HCT116 (cell line): ENCODE measurements around the gene CD8A. TPM values are rescaled to one million over a fixed set of nuclear protein-coding genes. Genes with fewer than 3 reads are reported as not detected.

Experiments used
- ATAC-seq: fragments of 200-7000 bp; cut with Tn5 transposase; 2 replicates; pipeline ENCODE4 v1.9.1; 2020; ENCODE audit warnings: mild to moderate bottlenecking, moderate library complexity
- BruUV-seq: library from RNA; stranded (reverse); fragments of 400-500 nt; replicated peaks from 2 replicates; lab custom pipeline; 2021; lab: Mats Ljungman, UMichigan
- CTCF ChIA-PET: fragments of 300-600 bp; sonication (Branson Sonifier 250); formaldehyde crosslinking; loops from one replicate; lab custom pipeline; 2021; ENCODE audit warnings: antibody characterized with exemption; lab: Charles Lee
- POLR2A ChIA-PET: fragments of 300-600, 350-600 bp; sonication (Branson Sonifier 250); formaldehyde crosslinking; loops from one replicate; lab custom pipeline; 2021; ENCODE audit warnings: antibody characterized with exemption; lab: Charles Lee
- RAD21 ChIA-PET, 2 experiments: fragments of 300-600 bp; sonication (Branson Sonifier 250); formaldehyde crosslinking; loops; one replicate each; lab custom pipeline; 2023; ENCODE audit warnings: low total read pairs in 2 of 2; ENCODE audit not compliant: uncharacterized antibody in 2 of 2, unreplicated experiment in 2 of 2, low non-redundant PET in 1 of 2; lab: Charles Lee
- DNase-seq: peaks from one replicate; pipeline ENCODE4 v3.0.0-alpha.2; 2010; ENCODE audit warnings: low read depth, low spot score
- H2AFZ ChIP-seq: fragments of 200-600 bp; shearing (Covaris generic), sonication (generic); 2 replicates; pipeline ENCODE4 v1.6.1; 2017; ENCODE audit warnings: low read depth, mixed run types, mixed read lengths, antibody characterized with exemption, low read length; ENCODE audit not compliant: poor library complexity, severe bottlenecking
- H3K27ac ChIP-seq: 2 replicates; pipeline ENCODE4 v1.5.1; 2012; ENCODE audit warnings: low read depth, low read length
- H3K27me3 ChIP-seq: fragments of 200-600 bp; sonication (generic); 2 replicates; pipeline ENCODE4 v1.6.1; 2016; ENCODE audit warnings: mixed run types, low read length, mixed read lengths; ENCODE audit not compliant: insufficient read depth
- H3K36me3 ChIP-seq, 2 experiments: fragments of 200-500 bp in 1 of 2; fragments of 200-600 bp in 1 of 2; sonication (Bioruptor generic) in 1 of 2; sonication (generic) in 1 of 2; 2 replicates each; pipeline versions ENCODE4 v1.5.1 to v1.6.1; 2014 to 2016; ENCODE audit warnings: low read length in 2 of 2, inconsistent platforms in 1 of 2, mixed read lengths in 1 of 2, mixed run types in 1 of 2; ENCODE audit not compliant: insufficient read depth in 2 of 2, control insufficient read depth in 1 of 2
- H3K4me1 ChIP-seq, 2 experiments: fragments of 200-600 bp in 1 of 2; sonication (generic) in 1 of 2; 2 replicates each; pipeline versions ENCODE4 v1.5.1 to v1.6.1; 2012 to 2017; ENCODE audit warnings: low read length in 2 of 2, inconsistent platforms in 1 of 2, mild to moderate bottlenecking in 1 of 2, mixed read lengths in 1 of 2, mixed run types in 1 of 2, moderate library complexity in 1 of 2; ENCODE audit not compliant: insufficient read depth in 2 of 2, control insufficient read depth in 1 of 2
- H3K4me2 ChIP-seq: fragments of 200-600 bp; sonication (generic); 2 replicates; pipeline ENCODE4 v1.6.1; 2017; ENCODE audit warnings: mixed run types, low read length, mixed read lengths
- H3K4me3 ChIP-seq, 2 experiments: fragments of 200-600 bp in 1 of 2; sonication (generic) in 1 of 2; replicated peaks in 1 of 2; 2 replicates each; pipeline ENCODE4 v1.5.1; 2011 to 2016; ENCODE audit warnings: low read length in 2 of 2, control low read depth in 1 of 2, low read depth in 1 of 2, mild to moderate bottlenecking in 1 of 2, mixed read lengths in 1 of 2, mixed run types in 1 of 2
- H3K79me2 ChIP-seq: fragments of 200-600 bp; sonication (generic); 2 replicates; pipeline ENCODE4 v1.6.1; 2017; ENCODE audit warnings: mild to moderate bottlenecking, mixed run types, low read length, moderate library complexity, mixed read lengths; ENCODE audit not compliant: insufficient read depth
- H3K9ac ChIP-seq: fragments of 200-600 bp; sonication (generic); 2 replicates; pipeline ENCODE4 v1.6.1; 2016; ENCODE audit warnings: low read length, mixed read lengths
- H3K9me2 ChIP-seq: fragments of 200-600 bp; sonication (generic), shearing (Covaris generic); 2 replicates; pipeline ENCODE4 v1.6.1; 2017; ENCODE audit warnings: mixed run types, mild to moderate bottlenecking, moderate library complexity; ENCODE audit not compliant: insufficient read depth
- H3K9me3 ChIP-seq, 2 experiments: fragments of 200-500 bp in 1 of 2; fragments of 200-600 bp in 1 of 2; sonication (Bioruptor generic) in 1 of 2; sonication (generic) in 1 of 2; 2 replicates each; pipeline ENCODE4 v1.6.1; 2014 to 2017; ENCODE audit warnings: low read length in 2 of 2, mixed read lengths in 2 of 2, inconsistent platforms in 1 of 2, low read depth in 1 of 2, mild to moderate bottlenecking in 1 of 2, mixed run types in 1 of 2, moderate library complexity in 1 of 2; ENCODE audit not compliant: control insufficient read depth in 1 of 2, insufficient read depth in 1 of 2
- H4K20me1 ChIP-seq: fragments of 200-600 bp; sonication (generic), shearing (Covaris generic); 2 replicates; pipeline ENCODE4 v1.6.1; 2017; ENCODE audit warnings: mixed run types, mild to moderate bottlenecking, moderate library complexity; ENCODE audit not compliant: insufficient read depth
- CBX3 ChIP-seq: IDR thresholded peaks from 2 replicates; pipeline ENCODE4 v1.6.1; 2012; ENCODE audit warnings: low read depth
- CEBPB ChIP-seq: IDR thresholded peaks from 2 replicates; pipeline ENCODE4 v1.6.1; 2012; ENCODE audit warnings: low read depth
- EGR1 ChIP-seq: IDR thresholded peaks from 2 replicates; pipeline ENCODE4 v1.6.1; 2012; ENCODE audit warnings: low read depth
- ELF1 ChIP-seq: IDR thresholded peaks from 2 replicates; pipeline ENCODE4 v1.6.1; 2012; ENCODE audit warnings: low read depth, borderline replicate concordance
- EZH2phosphoT487 ChIP-seq: fragments of 200-600 bp; IDR thresholded peaks from 2 replicates; pipeline ENCODE4 v1.6.1; 2018; ENCODE audit warnings: antibody characterized with exemption, borderline replicate concordance
- FOSL1 ChIP-seq: IDR thresholded peaks from 2 replicates; pipeline ENCODE4 v1.6.1; 2012; ENCODE audit warnings: low read depth
- JUND ChIP-seq: IDR thresholded peaks from 2 replicates; pipeline ENCODE4 v1.6.1; 2012
- POLR2A ChIP-seq: IDR thresholded peaks from 2 replicates; pipeline ENCODE4 v1.7.0; 2011; ENCODE audit warnings: borderline replicate concordance; ENCODE audit not compliant: insufficient read depth, insufficient read length; ENCODE audit errors: extremely low read depth
- SIN3A ChIP-seq: IDR thresholded peaks from 2 replicates; pipeline ENCODE4 v1.6.1; 2012; ENCODE audit warnings: low read depth
- SP1 ChIP-seq: IDR thresholded peaks from 2 replicates; pipeline ENCODE4 v1.6.1; 2012; ENCODE audit warnings: low read depth
- SRF ChIP-seq: IDR thresholded peaks from 2 replicates; pipeline ENCODE4 v1.6.1; 2012; ENCODE audit warnings: low read depth
- TCF7L2 ChIP-seq: IDR thresholded peaks from 2 replicates; pipeline ENCODE4 v1.7.0; 2011; ENCODE audit warnings: borderline replicate concordance, inconsistent platforms; ENCODE audit not compliant: insufficient read depth, insufficient read length; ENCODE audit errors: extremely low read depth
- ZBTB33 ChIP-seq: IDR thresholded peaks from 2 replicates; pipeline ENCODE4 v1.6.1; 2011; ENCODE audit warnings: mild to moderate bottlenecking, low read length, moderate library complexity; ENCODE audit not compliant: insufficient replicate concordance; ENCODE audit errors: extremely low read depth
- ZFX ChIP-seq: fragments of 450-650 bp; IDR thresholded peaks from 2 replicates; pipeline ENCODE4 v1.6.1; 2017
- intact Hi-C: fragments of 100-400 bp; cut with micrococcal nuclease; formaldehyde crosslinking; loops from 2 replicates; pipeline ENCODE4 v1.10.0; 2022
- total RNA-seq: library from RNA; stranded (reverse); gene quantifications from one replicate; pipeline ENCODE4 v1.2.1, GENCODE V29; 2021; ENCODE audit not compliant: unreplicated experiment
- TF ChIP-seq, protein P1 (sequence below), 3 experiments: fragments of 200-600 bp in 1 of 3; sonication (generic) in 1 of 3; IDR thresholded peaks in 2 of 3; conservative IDR thresholded peaks in 1 of 3; 2 replicates each; pipeline ENCODE4 v1.5.1; 2012 to 2017; ENCODE audit warnings: low read depth in 2 of 3, low read length in 2 of 3, antibody characterized with exemption in 1 of 3, borderline replicate concordance in 1 of 3, control low read depth in 1 of 3, mild to moderate bottlenecking in 1 of 3, mixed read lengths in 1 of 3, mixed run types in 1 of 3, moderate library complexity in 1 of 3; ENCODE audit not compliant: insufficient read depth in 1 of 3
- TF ChIP-seq, protein P2 (sequence below): IDR thresholded peaks from 2 replicates; pipeline ENCODE4 v1.6.1; 2012
- TF ChIP-seq, protein P3 (sequence below): IDR thresholded peaks from 2 replicates; pipeline ENCODE4 v1.6.1; 2012

CD8A gene
- total RNA-seq, 1 experiment from 2014 or later, result 0.76 TPM

DNA sequence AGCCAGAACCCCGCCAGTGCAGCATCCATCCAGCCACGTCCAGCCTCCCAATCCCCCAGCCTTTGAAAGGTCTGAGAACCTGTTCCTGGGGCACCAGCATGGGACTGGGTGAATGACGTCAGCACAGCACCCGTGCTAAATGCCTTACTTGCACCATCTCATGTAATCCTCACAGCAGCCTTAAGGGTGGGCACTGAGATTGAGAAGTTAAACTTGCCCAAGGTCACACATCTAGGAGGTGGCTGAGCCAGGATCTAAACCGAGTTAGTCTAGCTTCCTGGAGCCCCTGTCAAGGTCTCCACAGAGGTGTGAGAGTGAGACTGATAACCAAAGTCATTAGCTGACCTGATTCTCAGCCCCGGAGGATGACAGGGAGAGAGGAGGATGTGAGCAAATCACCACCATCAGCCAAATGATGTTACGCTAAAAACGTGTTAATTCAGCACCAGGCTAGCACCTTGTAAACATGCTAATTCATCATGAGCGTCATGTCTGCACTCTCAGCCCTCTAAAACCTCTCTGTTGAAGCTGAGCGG lies 4.6 kb downstream of the CD8A start:
- Histone ChIP-seq H2AFZ (no peak overlapping the region), H3K9ac (no peak overlapping the region), H3K27ac (no peak overlapping the region), H3K4me1 (no peaks in the 10 kb centered on the region), H3K4me2 (no peak overlapping the region), H3K79me2 (no peaks in the 10 kb centered on the region), H3K9me3 (no peaks in the 10 kb centered on the region), H3K36me3 (no peaks in the 10 kb centered on the region), H3K4me3 (no peak overlapping the region), H3K9me2 (no peaks in the 10 kb centered on the region), H3K27me3 (no peaks in the 10 kb centered on the region), H4K20me1 (no peaks in the 10 kb centered on the region)
- no peak for ATAC-seq
- DNase-seq, result no peak
- TF ChIP-seq EZH2phosphoT487 (no peak), JUND (no peak), SRF (no peak), EGR1 (no peak), ZFX (no peak), CEBPB (no peak), CBX3 (no peak), POLR2A (no peak)
- TF ChIP-seq, protein P1, sequence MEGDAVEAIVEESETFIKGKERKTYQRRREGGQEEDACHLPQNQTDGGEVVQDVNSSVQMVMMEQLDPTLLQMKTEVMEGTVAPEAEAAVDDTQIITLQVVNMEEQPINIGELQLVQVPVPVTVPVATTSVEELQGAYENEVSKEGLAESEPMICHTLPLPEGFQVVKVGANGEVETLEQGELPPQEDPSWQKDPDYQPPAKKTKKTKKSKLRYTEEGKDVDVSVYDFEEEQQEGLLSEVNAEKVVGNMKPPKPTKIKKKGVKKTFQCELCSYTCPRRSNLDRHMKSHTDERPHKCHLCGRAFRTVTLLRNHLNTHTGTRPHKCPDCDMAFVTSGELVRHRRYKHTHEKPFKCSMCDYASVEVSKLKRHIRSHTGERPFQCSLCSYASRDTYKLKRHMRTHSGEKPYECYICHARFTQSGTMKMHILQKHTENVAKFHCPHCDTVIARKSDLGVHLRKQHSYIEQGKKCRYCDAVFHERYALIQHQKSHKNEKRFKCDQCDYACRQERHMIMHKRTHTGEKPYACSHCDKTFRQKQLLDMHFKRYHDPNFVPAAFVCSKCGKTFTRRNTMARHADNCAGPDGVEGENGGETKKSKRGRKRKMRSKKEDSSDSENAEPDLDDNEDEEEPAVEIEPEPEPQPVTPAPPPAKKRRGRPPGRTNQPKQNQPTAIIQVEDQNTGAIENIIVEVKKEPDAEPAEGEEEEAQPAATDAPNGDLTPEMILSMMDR (IDR thresholded peaks at IDR 0.05 in 2 of 3, conservative IDR thresholded peaks at IDR 0.05 in 1 of 3; ENCODE audit: borderline replicate concordance in 1 of 3, insufficient read depth in 1 of 3, low read depth in 2 of 3, low read length in 2 of 3), result no peak
- TF ChIP-seq, protein P2, sequence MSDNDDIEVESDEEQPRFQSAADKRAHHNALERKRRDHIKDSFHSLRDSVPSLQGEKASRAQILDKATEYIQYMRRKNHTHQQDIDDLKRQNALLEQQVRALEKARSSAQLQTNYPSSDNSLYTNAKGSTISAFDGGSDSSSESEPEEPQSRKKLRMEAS, result no peak
- no TSS peak for BruUV-seq
- intact Hi-C loops, result no loop called here
- RAD21 ChIA-PET, result no interaction called here
- CTCF ChIA-PET, result interaction anchor here (0.7 kb wide), 1 partner anchor 13 kb away, joined by 3 read pairs; no protein-coding TSS in a partner anchor
- POLR2A ChIA-PET, result no interaction called here

GRCh38 chr2:86785456-86785855 lies 5.3 kb downstream of the CD8A start:
- Histone ChIP-seq H3K27me3 (no peaks in the 10 kb centered on the region), H3K9ac (no peak overlapping the region), H3K9me3 (no peaks in the 10 kb centered on the region), H3K4me2 (no peak overlapping the region), H3K9me2 (no peaks in the 10 kb centered on the region), H3K27ac (no peak overlapping the region), H2AFZ (no peak overlapping the region), H3K79me2 (no peaks in the 10 kb centered on the region), H3K36me3 (no peaks in the 10 kb centered on the region), H4K20me1 (no peaks in the 10 kb centered on the region), H3K4me1 (no peaks in the 10 kb centered on the region), H3K4me3 (no peak overlapping the region)
- ATAC-seq (no peak), DNase-seq (no peak)
- ChIA-PET CTCF (no interaction called here), RAD21 (no interaction called here), POLR2A (no interaction called here)
- no TSS peak for BruUV-seq
- intact Hi-C loops, result no loop called here
- TF ChIP-seq EGR1 (no peak), CBX3 (no peak), ZBTB33 (no peak), SIN3A (no peak), SP1 (no peak), JUND (no peak), EZH2phosphoT487 (no peak), ELF1 (no peak), SRF (no peak), CEBPB (no peak), FOSL1 (no peak), TCF7L2 (no peak), ZFX (no peak)
- TF ChIP-seq, protein P3, sequence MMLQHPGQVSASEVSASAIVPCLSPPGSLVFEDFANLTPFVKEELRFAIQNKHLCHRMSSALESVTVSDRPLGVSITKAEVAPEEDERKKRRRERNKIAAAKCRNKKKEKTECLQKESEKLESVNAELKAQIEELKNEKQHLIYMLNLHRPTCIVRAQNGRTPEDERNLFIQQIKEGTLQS, result no peak
